Body of pancreas (tissue), 4 donors: Measurements from ENCODE around the gene GKN2. TPM values are rescaled to one million over a fixed set of nuclear protein-coding genes. Genes with fewer than 3 reads are reported as not detected.

Experiments
- ATAC-seq: fragments of 150-250 bp; one replicate; pipeline ENCODE4 v1.9.1; 2016
- DNase-seq, 4 donors: peaks; one replicate each; pipeline ENCODE4 v3.0.0-alpha.2; 2019
- H3K27ac ChIP-seq, 4 donors: fragments of 200-600 bp; sonication (generic); 1 replicate in 3 of 4; 2 replicates in 1 of 4; pipeline versions ENCODE4 v1.5.1 to v1.6.1; 2016 to 2019; ENCODE audit warnings: mild to moderate bottlenecking in 1 of 4, mixed read lengths in 1 of 4, moderate library complexity in 1 of 4
- H3K27me3 ChIP-seq, 2 donors: fragments of 200-600 bp; sonication (generic); one replicate each; pipeline ENCODE4 v1.6.0; 2016; ENCODE audit warnings: mild to moderate bottlenecking in 1 of 2
- H3K36me3 ChIP-seq, 2 donors: fragments of 200-600 bp; sonication (generic); replicated peaks in 1 of 2; 2 replicates each; pipeline ENCODE4 v1.5.1; 2016; ENCODE audit warnings: low read depth in 2 of 2; ENCODE audit not compliant: insufficient read depth in 1 of 2
- H3K4me1 ChIP-seq: fragments of 200-600 bp; sonication (generic); one replicate; pipeline ENCODE4 v1.6.0; 2016
- H3K4me3 ChIP-seq, 2 donors: fragments of 200-600 bp; sonication (generic); 1 replicate in 1 of 2; 2 replicates in 1 of 2; pipeline ENCODE4 v1.5.1; 2016 to 2019
- H3K9me3 ChIP-seq, 3 donors: fragments of 200-600 bp; sonication (generic); 1 replicate in 2 of 3; 2 replicates in 1 of 3; pipeline ENCODE4 v1.5.1; 2016
- POLR2A ChIP-seq, 3 donors: fragments of 450-650 bp; IDR thresholded peaks; one replicate each; pipeline ENCODE4 v1.6.1; 2016; ENCODE audit warnings: antibody characterized with exemption in 3 of 3, mild to moderate bottlenecking in 2 of 3
- WGBS, 2 donors: methylation state at CpG; one replicate each; pipeline ENCODE4 v1.1.5; 2017; 5-methylcytosine and 5-hydroxymethylcytosine counted together
- intact Hi-C: fragments of 100-400 bp; cut with DNase I; formaldehyde crosslinking; loops from one replicate; pipeline ENCODE4 v1.15.1; 2023
- total RNA-seq, 2 donors: library from RNA; depleted of rRNA; stranded (reverse); fragments of >200 nt; gene quantifications; one replicate each; pipeline ENCODE4 v1.1.0, GENCODE V29; 2016
- TF ChIP-seq, protein P1 (sequence below), 7 experiments: fragments of 450-650 bp in 4 of 7; fragments of 200-600 bp in 3 of 7; sonication (generic) in 3 of 7; IDR thresholded peaks; one replicate each; pipeline ENCODE4 v1.5.1; 2016 to 2019; ENCODE audit warnings: antibody characterized with exemption in 7 of 7

GKN2 gene
- total RNA-seq, 2 donors from 2014 or later = not detected

DNA sequence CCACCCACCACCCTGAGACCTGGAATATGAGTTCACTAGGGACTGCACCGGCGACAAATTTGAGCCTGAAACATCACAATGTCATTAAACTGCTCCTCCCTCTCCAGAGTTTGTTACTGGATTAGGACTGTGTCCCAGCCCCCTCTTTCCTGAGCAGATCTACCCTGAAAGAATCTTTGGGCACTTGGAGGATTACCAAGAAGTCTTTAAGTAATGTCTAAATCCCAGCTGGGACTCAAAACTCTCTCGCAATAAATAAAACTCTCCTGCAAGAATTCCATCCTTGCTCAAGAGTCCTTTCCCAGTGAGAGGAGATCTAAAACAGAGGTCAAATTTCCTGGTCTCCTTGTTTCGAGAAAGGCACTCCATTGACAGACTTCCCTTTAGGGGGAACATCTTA lies 20.9 kb downstream of the GKN2 start:
- Histone ChIP-seq H3K27ac (no peak overlapping the region), H3K27me3 (no peaks in the 10 kb centered on the region), H3K9me3 (no peaks in the 10 kb centered on the region), H3K4me3 (no peak overlapping the region), H3K4me1 (peaks cover 7% of the 10 kb centered on the region), H3K36me3 (no peaks in the 10 kb centered on the region)
- TF ChIP-seq, protein P1, sequence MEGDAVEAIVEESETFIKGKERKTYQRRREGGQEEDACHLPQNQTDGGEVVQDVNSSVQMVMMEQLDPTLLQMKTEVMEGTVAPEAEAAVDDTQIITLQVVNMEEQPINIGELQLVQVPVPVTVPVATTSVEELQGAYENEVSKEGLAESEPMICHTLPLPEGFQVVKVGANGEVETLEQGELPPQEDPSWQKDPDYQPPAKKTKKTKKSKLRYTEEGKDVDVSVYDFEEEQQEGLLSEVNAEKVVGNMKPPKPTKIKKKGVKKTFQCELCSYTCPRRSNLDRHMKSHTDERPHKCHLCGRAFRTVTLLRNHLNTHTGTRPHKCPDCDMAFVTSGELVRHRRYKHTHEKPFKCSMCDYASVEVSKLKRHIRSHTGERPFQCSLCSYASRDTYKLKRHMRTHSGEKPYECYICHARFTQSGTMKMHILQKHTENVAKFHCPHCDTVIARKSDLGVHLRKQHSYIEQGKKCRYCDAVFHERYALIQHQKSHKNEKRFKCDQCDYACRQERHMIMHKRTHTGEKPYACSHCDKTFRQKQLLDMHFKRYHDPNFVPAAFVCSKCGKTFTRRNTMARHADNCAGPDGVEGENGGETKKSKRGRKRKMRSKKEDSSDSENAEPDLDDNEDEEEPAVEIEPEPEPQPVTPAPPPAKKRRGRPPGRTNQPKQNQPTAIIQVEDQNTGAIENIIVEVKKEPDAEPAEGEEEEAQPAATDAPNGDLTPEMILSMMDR (IDR thresholded peaks at IDR 0.05) = no peak
- no peak for TF ChIP-seq POLR2A (IDR thresholded peaks at IDR 0.05)
- no peak for DNase-seq
- no peak for ATAC-seq
- intact Hi-C loops = no loop called here
- WGBS, 2 donors = 52 to 56% methylated on average over 4 of the region's 4 CpGs

DNA sequence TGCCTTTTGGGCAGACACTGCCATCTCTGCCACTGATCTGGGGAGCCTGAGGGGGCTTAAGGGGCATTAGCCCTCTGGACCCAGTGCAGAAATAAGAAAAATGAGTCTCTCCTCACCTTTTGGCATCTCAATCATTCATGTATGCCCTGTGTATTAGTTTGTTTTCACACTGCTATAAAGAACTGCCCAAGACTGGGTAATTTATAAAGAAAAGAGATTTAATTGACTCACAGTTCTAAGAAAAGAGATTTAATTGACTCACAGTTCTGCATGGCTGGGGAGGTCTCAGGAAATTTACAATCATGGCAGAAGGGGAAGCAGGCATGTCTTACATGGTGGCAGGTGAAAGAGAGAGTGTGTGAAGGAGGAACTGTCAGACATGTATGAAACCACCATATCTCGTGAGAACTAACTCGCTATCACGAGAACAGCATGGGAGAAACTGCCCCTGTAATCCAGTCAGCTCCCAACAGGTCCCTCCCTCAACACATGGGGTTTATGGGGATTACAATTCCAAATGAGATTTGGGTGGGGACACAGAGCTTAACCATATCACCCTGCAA lies 21.5 kb downstream of the GKN2 start:
- intact Hi-C loops = no loop called here
- whole genome bisulfite sequencing, 2 donors = 66 to 78% methylated on average over 3 of the region's 3 CpGs
- ATAC-seq (no peak), DNase-seq (no peak)
- peaks cover 1% of the 10 kb centered on the region for H3K4me1 ChIP-seq
- no peak overlapping the region for H3K4me3 ChIP-seq
- H3K9me3 ChIP-seq = no peaks in the 10 kb centered on the region
- no peak for TF ChIP-seq POLR2A (IDR thresholded peaks at IDR 0.05)
- TF ChIP-seq, protein P1 (IDR thresholded peaks at IDR 0.05) = no peak
- no peaks in the 10 kb centered on the region for H3K36me3 ChIP-seq
- no peaks in the 10 kb centered on the region for H3K27me3 ChIP-seq
- H3K27ac ChIP-seq = no peak overlapping the region

DNA sequence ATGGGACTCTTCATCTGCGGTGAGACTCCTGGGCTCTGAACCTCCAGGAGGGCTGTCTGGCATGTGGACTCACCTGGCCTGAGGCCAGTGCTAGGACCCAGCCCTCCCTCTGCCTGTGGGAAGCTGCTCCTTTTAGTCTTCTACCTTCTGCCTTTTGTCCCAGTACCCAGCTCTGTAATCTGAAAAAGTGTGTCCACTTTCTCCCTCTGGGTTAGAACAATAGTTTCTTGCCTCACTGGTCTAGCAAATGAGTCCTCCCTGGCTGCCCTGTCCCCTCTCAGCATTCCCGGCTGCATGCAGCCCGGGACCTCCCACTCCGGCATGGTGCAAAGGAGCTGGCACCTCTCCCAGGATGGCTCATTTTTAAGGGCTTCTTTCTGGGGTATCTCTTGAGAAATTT lies 25.9 kb downstream of the GKN2 start:
- Histone ChIP-seq H3K36me3 (no peaks in the 10 kb centered on the region), H3K27me3 (no peaks in the 10 kb centered on the region), H3K4me1 (no peaks in the 10 kb centered on the region), H3K9me3 (no peaks in the 10 kb centered on the region), H3K4me3 (no peak overlapping the region), H3K27ac (no peak overlapping the region)
- TF ChIP-seq POLR2A (IDR thresholded peaks at IDR 0.05) = no peak
- TF ChIP-seq, protein P1 (IDR thresholded peaks at IDR 0.05) = no peak
- intact Hi-C loops = loop anchor here (5.0 to 10.0 kb wide), 2 partner anchors 174 to 462 kb away; partner anchors contain the start of genes APLF and FBXO48
- ATAC-seq (no peak), DNase-seq (no peak)
- 55 to 58% methylated on average over 4 of the region's 4 CpGs for WGBS, 2 donors

DNA sequence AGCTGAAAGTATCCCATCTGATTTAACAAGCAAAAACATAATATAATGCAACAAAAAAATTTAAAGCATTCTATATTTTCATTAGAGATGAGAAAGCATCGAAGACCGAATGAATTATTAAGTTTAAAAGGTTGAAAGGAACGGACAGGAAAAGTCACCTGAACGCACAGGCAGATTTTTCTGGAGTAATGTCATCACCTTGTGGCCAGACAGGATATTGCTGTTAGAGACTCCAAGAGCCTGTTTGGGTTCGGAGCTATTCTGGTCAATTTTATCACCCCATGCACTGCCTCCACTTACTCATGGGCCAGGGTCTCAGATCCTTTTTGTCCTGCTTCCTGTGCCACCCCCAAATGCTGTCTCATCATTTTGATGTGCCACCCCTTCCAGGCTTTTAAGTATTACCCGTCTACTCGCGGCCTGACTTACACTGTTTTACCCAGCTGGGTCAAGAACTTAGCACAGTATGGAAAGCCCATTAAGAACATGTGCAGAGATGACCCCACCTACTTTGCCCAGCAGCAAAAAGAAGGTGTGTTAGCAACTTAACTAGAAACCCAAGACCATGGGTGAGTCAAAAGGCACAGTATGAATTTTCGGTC lies 27.3 kb downstream of the GKN2 start:
- no peaks in the 10 kb centered on the region for H3K9me3 ChIP-seq
- no peaks in the 10 kb centered on the region for H3K36me3 ChIP-seq
- TF ChIP-seq, protein P1 (IDR thresholded peaks at IDR 0.05) = peak; percentile 79 to 96 (median 91)
- no peak for TF ChIP-seq POLR2A (IDR thresholded peaks at IDR 0.05)
- no peaks in the 10 kb centered on the region for H3K27me3 ChIP-seq
- H3K4me1 ChIP-seq = peaks cover 7% of the 10 kb centered on the region
- no peak overlapping the region for H3K27ac ChIP-seq
- peak; percentile 40 to 67 (median 56) for DNase-seq
- no peak overlapping the region for H3K4me3 ChIP-seq
- intact Hi-C loops = loop anchor here (5.0 to 10.0 kb wide), 2 partner anchors 173 to 461 kb away; partner anchors contain the start of genes APLF and FBXO48
- WGBS, 2 donors = 34 to 40% methylated on average over 9 of the region's 9 CpGs
- peak; percentile 77 for ATAC-seq
